ENCODE data around the gene MAP7.

GRCh38 chr6:136499370-136499769, 50.9 kb downstream of the MAP7 start:
- TF ChIP-seq, protein P1, sequence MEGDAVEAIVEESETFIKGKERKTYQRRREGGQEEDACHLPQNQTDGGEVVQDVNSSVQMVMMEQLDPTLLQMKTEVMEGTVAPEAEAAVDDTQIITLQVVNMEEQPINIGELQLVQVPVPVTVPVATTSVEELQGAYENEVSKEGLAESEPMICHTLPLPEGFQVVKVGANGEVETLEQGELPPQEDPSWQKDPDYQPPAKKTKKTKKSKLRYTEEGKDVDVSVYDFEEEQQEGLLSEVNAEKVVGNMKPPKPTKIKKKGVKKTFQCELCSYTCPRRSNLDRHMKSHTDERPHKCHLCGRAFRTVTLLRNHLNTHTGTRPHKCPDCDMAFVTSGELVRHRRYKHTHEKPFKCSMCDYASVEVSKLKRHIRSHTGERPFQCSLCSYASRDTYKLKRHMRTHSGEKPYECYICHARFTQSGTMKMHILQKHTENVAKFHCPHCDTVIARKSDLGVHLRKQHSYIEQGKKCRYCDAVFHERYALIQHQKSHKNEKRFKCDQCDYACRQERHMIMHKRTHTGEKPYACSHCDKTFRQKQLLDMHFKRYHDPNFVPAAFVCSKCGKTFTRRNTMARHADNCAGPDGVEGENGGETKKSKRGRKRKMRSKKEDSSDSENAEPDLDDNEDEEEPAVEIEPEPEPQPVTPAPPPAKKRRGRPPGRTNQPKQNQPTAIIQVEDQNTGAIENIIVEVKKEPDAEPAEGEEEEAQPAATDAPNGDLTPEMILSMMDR (IDR thresholded peaks at IDR 0.05 in 8 of 11, conservative IDR thresholded peaks at IDR 0.05 in 3 of 11) = no peak
- TF ChIP-seq POLR2A (IDR thresholded peaks at IDR 0.05) (no peak), POLR2AphosphoS5 (IDR thresholded peaks at IDR 0.05) (no peak)
